Ishikawa (cell line): ENCODE measurements around the gene NUAK1.
A peak's percentile ranks its signal among the peaks of the same experiment; 100 is the strongest.

ENCODE experiments used
- CEBPB ChIP-seq: IDR thresholded peaks from 2 replicates; pipeline ENCODE4 v1.6.1; 2012
- CREB1 ChIP-seq: IDR thresholded peaks from 2 replicates; pipeline ENCODE4 v1.6.1; 2012; ENCODE audit warnings: low read depth
- EGR1 ChIP-seq: IDR thresholded peaks from 2 replicates; pipeline ENCODE4 v1.6.1; 2012
- EP300 ChIP-seq: IDR thresholded peaks from 2 replicates; pipeline ENCODE4 v1.6.1; 2012; ENCODE audit warnings: borderline replicate concordance
- FOXM1 ChIP-seq: IDR thresholded peaks from 2 replicates; pipeline ENCODE4 v1.6.1; 2012; ENCODE audit warnings: low read depth, borderline replicate concordance
- NFIC ChIP-seq: IDR thresholded peaks from 2 replicates; pipeline ENCODE4 v1.6.1; 2012
- RAD21 ChIP-seq: IDR thresholded peaks from 2 replicates; pipeline ENCODE4 v1.6.1; 2012; ENCODE audit warnings: low read depth
- REST ChIP-seq: IDR thresholded peaks from 2 replicates; pipeline ENCODE4 v1.6.1; 2012; ENCODE audit warnings: low read depth, mild to moderate bottlenecking
- TAF1 ChIP-seq: IDR thresholded peaks from 2 replicates; pipeline ENCODE4 v1.6.1; 2012; ENCODE audit warnings: low read depth, mild to moderate bottlenecking
- TCF12 ChIP-seq: IDR thresholded peaks from 2 replicates; pipeline ENCODE4 v1.6.1; 2012; ENCODE audit warnings: low read depth
- TEAD4 ChIP-seq: IDR thresholded peaks from 2 replicates; pipeline ENCODE4 v1.6.1; 2012
- USF1 ChIP-seq: IDR thresholded peaks from 2 replicates; pipeline ENCODE4 v1.6.1; 2012
- YY1 ChIP-seq: IDR thresholded peaks from 2 replicates; pipeline ENCODE4 v1.6.1; 2012; ENCODE audit warnings: low read depth
- ZBTB7A ChIP-seq: IDR thresholded peaks from 2 replicates; pipeline ENCODE4 v1.6.1; 2012; ENCODE audit warnings: low read depth
- TF ChIP-seq, protein P1 (sequence below): IDR thresholded peaks from 2 replicates; pipeline ENCODE4 v1.6.1; 2012

The NUAK1 gene

GRCh38 chr12:106126441-106127337 lies 12.1 kb downstream of the NUAK1 start:
- TF ChIP-seq, protein P1, sequence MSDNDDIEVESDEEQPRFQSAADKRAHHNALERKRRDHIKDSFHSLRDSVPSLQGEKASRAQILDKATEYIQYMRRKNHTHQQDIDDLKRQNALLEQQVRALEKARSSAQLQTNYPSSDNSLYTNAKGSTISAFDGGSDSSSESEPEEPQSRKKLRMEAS, result no peak
- TF ChIP-seq REST (no peak), CEBPB (no peak), RAD21 (no peak), NFIC (no peak), TAF1 (no peak), YY1 (no peak)

DNA sequence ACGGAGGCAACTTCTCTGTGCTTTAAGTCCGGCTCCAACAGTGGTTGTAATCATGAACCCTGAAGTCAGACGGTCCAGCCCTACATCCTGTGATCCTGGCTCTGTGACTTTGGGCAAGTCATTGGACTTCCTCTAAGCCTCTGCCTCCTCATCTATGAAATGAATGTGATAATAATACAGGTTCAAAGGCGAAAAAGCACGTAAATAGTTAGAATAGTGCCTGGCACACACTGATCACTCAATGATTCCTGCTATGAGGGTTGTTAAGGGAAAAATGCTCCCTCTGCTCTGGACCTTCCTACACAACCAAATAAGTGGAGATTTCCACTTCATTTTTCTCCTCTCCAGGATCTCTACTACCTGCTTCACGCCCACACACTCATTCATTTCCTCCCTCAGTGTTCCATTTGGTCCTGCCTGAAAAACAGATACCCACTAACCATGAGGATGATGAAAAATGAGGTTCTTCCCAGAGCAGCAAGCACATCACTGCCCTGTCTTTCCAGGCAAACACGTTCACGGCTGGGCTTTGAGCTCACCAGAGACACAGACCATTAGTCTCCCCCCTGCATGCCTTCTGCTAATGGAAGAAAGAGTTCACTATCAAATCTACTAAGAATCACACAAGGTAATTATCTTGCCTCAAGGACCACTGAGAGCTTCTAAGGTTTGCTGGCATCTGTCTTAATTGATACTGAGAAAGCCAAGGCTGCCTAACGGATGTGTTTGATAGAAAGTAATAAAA lies 13.2 kb downstream of the NUAK1 start:
- TF ChIP-seq FOXM1, result no peak
- peak; percentile 9; the same call in 1 of the 2 replicates for TF ChIP-seq EGR1

DNA sequence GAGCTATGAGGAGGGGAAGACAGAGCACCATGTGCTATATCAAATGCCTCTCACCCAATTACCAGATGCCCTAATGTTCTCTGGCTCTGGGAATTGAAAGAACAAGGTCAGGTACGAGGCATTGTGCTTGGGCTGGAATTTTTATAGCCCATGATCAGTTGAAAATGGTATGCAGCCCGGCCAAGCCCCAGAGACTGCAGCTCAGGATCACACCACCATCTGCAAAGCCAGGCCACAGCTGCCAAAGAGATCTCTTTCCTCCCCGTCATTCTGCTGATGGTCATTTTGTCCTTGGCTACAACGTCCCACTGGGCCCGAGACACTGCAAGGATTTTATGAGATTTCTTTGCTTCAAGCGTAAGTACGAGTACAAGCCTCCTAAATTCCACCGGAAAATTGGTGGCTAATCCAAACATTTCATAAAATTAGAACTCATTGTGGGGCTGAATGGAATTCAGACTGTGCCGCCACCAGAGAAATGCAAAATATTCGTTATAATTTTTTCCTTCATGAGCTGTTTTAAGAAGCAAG lies 15.1 kb downstream of the NUAK1 start:
- no peak for TF ChIP-seq EGR1
- TF ChIP-seq NFIC, result no peak
- TF ChIP-seq EP300, result no peak
- no peak for TF ChIP-seq CEBPB
- no peak for TF ChIP-seq TEAD4
- TF ChIP-seq, protein P1, result no peak
- no peak for TF ChIP-seq ZBTB7A
- TF ChIP-seq TCF12, result no peak
- TF ChIP-seq YY1, result no peak
- TF ChIP-seq FOXM1, result no peak
- no peak for TF ChIP-seq REST

- no peak for TF ChIP-seq FOXM1
- TF ChIP-seq EGR1, result no peak
- no peak for TF ChIP-seq TEAD4
- TF ChIP-seq CREB1, result no peak
- no peak for TF ChIP-seq YY1
- no peak for TF ChIP-seq EP300
- TF ChIP-seq USF1, result no peak
- TF ChIP-seq NFIC, result no peak
- TF ChIP-seq TAF1, result no peak
- no peak for TF ChIP-seq RAD21
- TF ChIP-seq, protein P1, result no peak
- TF ChIP-seq REST, result no peak
These were observed 15.6 kb downstream of the NUAK1 start for GRCh38 chr12:106123110-106123509.
